HG02970 (cell line): Measurements from ENCODE around the gene ATP6V1G2.
"Not testable (repeated sequence)": the region's sequence is repeated elsewhere in the genome, so short reads cannot be mapped to it uniquely, and the experiment has no call there.

Source experiments
- ATAC-seq: cut with Tn5 transposase; IDR thresholded peaks from one replicate; pipeline ENCODE4 v1.9.1; 2021; ENCODE audit warnings: mild to moderate bottlenecking, moderate library complexity, moderate number of reproducible peaks; ENCODE audit not compliant: unreplicated experiment, low FRiP score

Gene ATP6V1G2

GRCh38 chr6:31531771-31532643 lies 14.4 kb downstream of the ATP6V1G2 start:
- ATAC-seq, result no peak

GRCh38 chr6:31531162-31531561 lies 15.2 kb downstream of the ATP6V1G2 start:
- no peak for ATAC-seq

GRCh38 chr6:31530659-31531058 lies 15.7 kb downstream of the ATP6V1G2 start:
- ATAC-seq, result no peak

GRCh38 chr6:31529329-31530150 lies 16.9 kb downstream of the ATP6V1G2 start:
- no peak for ATAC-seq

- ATAC-seq, result no peak
Measured at GRCh38 chr6:31528821-31529328, 17.5 kb downstream of the ATP6V1G2 start, which contains the start of gene MCCD1. MCCD1 (plus strand) TSS chr6:31528962; CDS start chr6:31529015, 53 bp downstream.

GRCh38 chr6:31528307-31528777 lies 18.1 kb downstream of the ATP6V1G2 start:
- no peak for ATAC-seq

- ATAC-seq, result no peak
Measured at GRCh38 chr6:31525932-31526591, 20.3 kb downstream of the ATP6V1G2 start.

- no peak for ATAC-seq
Measured at GRCh38 chr6:31525553-31525931, 20.9 kb downstream of the ATP6V1G2 start.

GRCh38 chr6:31521835-31522234 lies 24.6 kb downstream of the ATP6V1G2 start:
- no peak for ATAC-seq

GRCh38 chr6:31513456-31514165 lies 32.8 kb downstream of the ATP6V1G2 start:
- no peak for ATAC-seq

- ATAC-seq, result no peak
Measured at GRCh38 chr6:31510007-31510406, 36.4 kb downstream of the ATP6V1G2 start.

GRCh38 chr6:31509036-31509435 lies 37.4 kb downstream of the ATP6V1G2 start:
- ATAC-seq, result not testable (repeated sequence)

GRCh38 chr6:31502586-31502985 lies 43.8 kb downstream of the ATP6V1G2 start:
- ATAC-seq, result no peak

- ATAC-seq, result not testable (repeated sequence)
Measured at GRCh38 chr6:31499648-31500047, 46.8 kb downstream of the ATP6V1G2 start.

- ATAC-seq, result no peak
Measured at GRCh38 chr6:31498748-31499147, 47.7 kb downstream of the ATP6V1G2 start.

- ATAC-seq, result peak; percentile 58
Measured at GRCh38 chr6:31497531-31498476, 48.6 kb downstream of the ATP6V1G2 start, which contains the start of gene MICB. MICB (plus strand) TSS chr6:31498145; CDS start chr6:31498194, 49 bp downstream.

- ATAC-seq, result not testable (repeated sequence)
Measured at GRCh38 chr6:31496826-31497225, 49.6 kb downstream of the ATP6V1G2 start.

- no peak for ATAC-seq
Measured at GRCh38 chr6:31495580-31495979, 50.8 kb downstream of the ATP6V1G2 start.
